H1 (cell line): ENCODE results near the gene C5orf24. TPM values are rescaled to one million over a fixed set of nuclear protein-coding genes. Genes with fewer than 3 reads are reported as not detected.

Source experiments
- CEBPB ChIP-seq: IDR thresholded peaks from 2 replicates; pipeline ENCODE4 v1.6.1; 2012; ENCODE audit warnings: low read depth, low read length
- GTF2F1 ChIP-seq: IDR thresholded peaks from 2 replicates; pipeline ENCODE4 v1.6.1; 2012; ENCODE audit warnings: low read depth, low read length, improper control_type of control experiment, borderline replicate concordance
- NRF1 ChIP-seq: IDR thresholded peaks from 2 replicates; pipeline ENCODE4 v1.6.1; 2011; ENCODE audit warnings: mild to moderate bottlenecking, low read depth, low read length, improper control_type of control experiment
- POLR2A ChIP-seq, 2 experiments: IDR thresholded peaks; 1 replicate in 1 of 2; 2 replicates in 1 of 2; pipeline ENCODE4 v1.6.1; 2011; ENCODE audit warnings: low read depth in 2 of 2, low read length in 2 of 2, mild to moderate bottlenecking in 2 of 2; ENCODE audit errors: control extremely low read depth in 1 of 2
- POLR2AphosphoS5 ChIP-seq: IDR thresholded peaks from 2 replicates; pipeline ENCODE4 v1.6.1; 2011; ENCODE audit warnings: low read depth, low read length
- RXRA ChIP-seq: IDR thresholded peaks from 2 replicates; pipeline ENCODE4 v1.6.1; 2011; ENCODE audit warnings: low read depth, mild to moderate bottlenecking, low read length, moderate library complexity; ENCODE audit not compliant: insufficient read depth
- SIRT6 ChIP-seq: IDR thresholded peaks from one replicate; pipeline ENCODE4 v1.7.1; 2012; ENCODE audit warnings: low read length, inconsistent platforms
- polyA plus RNA-seq, 7 experiments: library from polyadenylated mRNA; depleted of rRNA in 3 of 7; stranded (reverse) in 5 of 7; unstranded in 2 of 7; fragments of >200 nt in 5 of 7; fragments of 200-250 nt in 2 of 7; gene quantifications; 1 replicate in 5 of 7; 2 replicates in 1 of 7; 4 replicates in 1 of 7; pipeline versions ENCODE4 v1.2.1 to v1.2.3, GENCODE V29; 2011 to 2013; ENCODE audit warnings: missing spikeins in 2 of 7, mixed read lengths in 2 of 7
- total RNA-seq: library from RNA; stranded (reverse); fragmentation: NEBNext Ultra II Directional; extraction: Animal tissue kit (Norgen Biotek cat#: 25700); gene quantifications from 2 replicates; pipeline ENCODE4 v1.2.1, GENCODE V29; 2021
- TF ChIP-seq, protein P1 (sequence below): fragments of 300-600 bp; sonication (generic); IDR thresholded peaks from 2 replicates; pipeline ENCODE4 v1.7.1; 2012; ENCODE audit warnings: low read length, moderate library complexity, mild to moderate bottlenecking, inconsistent platforms; ENCODE audit not compliant: insufficient replicate concordance
- TF ChIP-seq, protein P2 (sequence below): IDR thresholded peaks from 2 replicates; pipeline ENCODE4 v1.6.1; 2012; ENCODE audit warnings: low read length, inconsistent platforms

Gene C5orf24
- total and polyA plus RNA-seq, 2 of the 8 experiments (the other 6 are each of a cell fraction or from before 2014, with no cell fraction given): 11.1 to 20.2 TPM

- TF ChIP-seq, protein P1, sequence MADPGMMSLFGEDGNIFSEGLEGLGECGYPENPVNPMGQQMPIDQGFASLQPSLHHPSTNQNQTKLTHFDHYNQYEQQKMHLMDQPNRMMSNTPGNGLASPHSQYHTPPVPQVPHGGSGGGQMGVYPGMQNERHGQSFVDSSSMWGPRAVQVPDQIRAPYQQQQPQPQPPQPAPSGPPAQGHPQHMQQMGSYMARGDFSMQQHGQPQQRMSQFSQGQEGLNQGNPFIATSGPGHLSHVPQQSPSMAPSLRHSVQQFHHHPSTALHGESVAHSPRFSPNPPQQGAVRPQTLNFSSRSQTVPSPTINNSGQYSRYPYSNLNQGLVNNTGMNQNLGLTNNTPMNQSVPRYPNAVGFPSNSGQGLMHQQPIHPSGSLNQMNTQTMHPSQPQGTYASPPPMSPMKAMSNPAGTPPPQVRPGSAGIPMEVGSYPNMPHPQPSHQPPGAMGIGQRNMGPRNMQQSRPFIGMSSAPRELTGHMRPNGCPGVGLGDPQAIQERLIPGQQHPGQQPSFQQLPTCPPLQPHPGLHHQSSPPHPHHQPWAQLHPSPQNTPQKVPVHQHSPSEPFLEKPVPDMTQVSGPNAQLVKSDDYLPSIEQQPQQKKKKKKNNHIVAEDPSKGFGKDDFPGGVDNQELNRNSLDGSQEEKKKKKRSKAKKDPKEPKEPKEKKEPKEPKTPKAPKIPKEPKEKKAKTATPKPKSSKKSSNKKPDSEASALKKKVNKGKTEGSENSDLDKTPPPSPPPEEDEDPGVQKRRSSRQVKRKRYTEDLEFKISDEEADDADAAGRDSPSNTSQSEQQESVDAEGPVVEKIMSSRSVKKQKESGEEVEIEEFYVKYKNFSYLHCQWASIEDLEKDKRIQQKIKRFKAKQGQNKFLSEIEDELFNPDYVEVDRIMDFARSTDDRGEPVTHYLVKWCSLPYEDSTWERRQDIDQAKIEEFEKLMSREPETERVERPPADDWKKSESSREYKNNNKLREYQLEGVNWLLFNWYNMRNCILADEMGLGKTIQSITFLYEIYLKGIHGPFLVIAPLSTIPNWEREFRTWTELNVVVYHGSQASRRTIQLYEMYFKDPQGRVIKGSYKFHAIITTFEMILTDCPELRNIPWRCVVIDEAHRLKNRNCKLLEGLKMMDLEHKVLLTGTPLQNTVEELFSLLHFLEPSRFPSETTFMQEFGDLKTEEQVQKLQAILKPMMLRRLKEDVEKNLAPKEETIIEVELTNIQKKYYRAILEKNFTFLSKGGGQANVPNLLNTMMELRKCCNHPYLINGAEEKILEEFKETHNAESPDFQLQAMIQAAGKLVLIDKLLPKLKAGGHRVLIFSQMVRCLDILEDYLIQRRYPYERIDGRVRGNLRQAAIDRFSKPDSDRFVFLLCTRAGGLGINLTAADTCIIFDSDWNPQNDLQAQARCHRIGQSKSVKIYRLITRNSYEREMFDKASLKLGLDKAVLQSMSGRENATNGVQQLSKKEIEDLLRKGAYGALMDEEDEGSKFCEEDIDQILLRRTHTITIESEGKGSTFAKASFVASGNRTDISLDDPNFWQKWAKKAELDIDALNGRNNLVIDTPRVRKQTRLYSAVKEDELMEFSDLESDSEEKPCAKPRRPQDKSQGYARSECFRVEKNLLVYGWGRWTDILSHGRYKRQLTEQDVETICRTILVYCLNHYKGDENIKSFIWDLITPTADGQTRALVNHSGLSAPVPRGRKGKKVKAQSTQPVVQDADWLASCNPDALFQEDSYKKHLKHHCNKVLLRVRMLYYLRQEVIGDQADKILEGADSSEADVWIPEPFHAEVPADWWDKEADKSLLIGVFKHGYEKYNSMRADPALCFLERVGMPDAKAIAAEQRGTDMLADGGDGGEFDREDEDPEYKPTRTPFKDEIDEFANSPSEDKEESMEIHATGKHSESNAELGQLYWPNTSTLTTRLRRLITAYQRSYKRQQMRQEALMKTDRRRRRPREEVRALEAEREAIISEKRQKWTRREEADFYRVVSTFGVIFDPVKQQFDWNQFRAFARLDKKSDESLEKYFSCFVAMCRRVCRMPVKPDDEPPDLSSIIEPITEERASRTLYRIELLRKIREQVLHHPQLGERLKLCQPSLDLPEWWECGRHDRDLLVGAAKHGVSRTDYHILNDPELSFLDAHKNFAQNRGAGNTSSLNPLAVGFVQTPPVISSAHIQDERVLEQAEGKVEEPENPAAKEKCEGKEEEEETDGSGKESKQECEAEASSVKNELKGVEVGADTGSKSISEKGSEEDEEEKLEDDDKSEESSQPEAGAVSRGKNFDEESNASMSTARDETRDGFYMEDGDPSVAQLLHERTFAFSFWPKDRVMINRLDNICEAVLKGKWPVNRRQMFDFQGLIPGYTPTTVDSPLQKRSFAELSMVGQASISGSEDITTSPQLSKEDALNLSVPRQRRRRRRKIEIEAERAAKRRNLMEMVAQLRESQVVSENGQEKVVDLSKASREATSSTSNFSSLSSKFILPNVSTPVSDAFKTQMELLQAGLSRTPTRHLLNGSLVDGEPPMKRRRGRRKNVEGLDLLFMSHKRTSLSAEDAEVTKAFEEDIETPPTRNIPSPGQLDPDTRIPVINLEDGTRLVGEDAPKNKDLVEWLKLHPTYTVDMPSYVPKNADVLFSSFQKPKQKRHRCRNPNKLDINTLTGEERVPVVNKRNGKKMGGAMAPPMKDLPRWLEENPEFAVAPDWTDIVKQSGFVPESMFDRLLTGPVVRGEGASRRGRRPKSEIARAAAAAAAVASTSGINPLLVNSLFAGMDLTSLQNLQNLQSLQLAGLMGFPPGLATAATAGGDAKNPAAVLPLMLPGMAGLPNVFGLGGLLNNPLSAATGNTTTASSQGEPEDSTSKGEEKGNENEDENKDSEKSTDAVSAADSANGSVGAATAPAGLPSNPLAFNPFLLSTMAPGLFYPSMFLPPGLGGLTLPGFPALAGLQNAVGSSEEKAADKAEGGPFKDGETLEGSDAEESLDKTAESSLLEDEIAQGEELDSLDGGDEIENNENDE: no peak
- TF ChIP-seq, protein P2, sequence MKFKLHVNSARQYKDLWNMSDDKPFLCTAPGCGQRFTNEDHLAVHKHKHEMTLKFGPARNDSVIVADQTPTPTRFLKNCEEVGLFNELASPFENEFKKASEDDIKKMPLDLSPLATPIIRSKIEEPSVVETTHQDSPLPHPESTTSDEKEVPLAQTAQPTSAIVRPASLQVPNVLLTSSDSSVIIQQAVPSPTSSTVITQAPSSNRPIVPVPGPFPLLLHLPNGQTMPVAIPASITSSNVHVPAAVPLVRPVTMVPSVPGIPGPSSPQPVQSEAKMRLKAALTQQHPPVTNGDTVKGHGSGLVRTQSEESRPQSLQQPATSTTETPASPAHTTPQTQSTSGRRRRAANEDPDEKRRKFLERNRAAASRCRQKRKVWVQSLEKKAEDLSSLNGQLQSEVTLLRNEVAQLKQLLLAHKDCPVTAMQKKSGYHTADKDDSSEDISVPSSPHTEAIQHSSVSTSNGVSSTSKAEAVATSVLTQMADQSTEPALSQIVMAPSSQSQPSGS: no peak
- no peak for TF ChIP-seq GTF2F1
- TF ChIP-seq SIRT6: no peak
- peak; percentile 75 to 76 for TF ChIP-seq POLR2A (IDR thresholded peaks at IDR 0.05; ENCODE audit: control extremely low read depth in 1 of 2, low read depth in 2 of 2, low read length in 2 of 2)
- peak; percentile 80; the same call in 1 of the 2 replicates for TF ChIP-seq POLR2AphosphoS5
- no peak; the same call in 1 of the 2 replicates for TF ChIP-seq CEBPB
- TF ChIP-seq NRF1: no peak
- no peak for TF ChIP-seq RXRA
Measured at GRCh38 chr5:134904610-134905245, 59.0 kb downstream of the C5orf24 start, which contains the start of gene PCBD2 (continued).
